K562 (cell line): ENCODE results near the gene WDR62. TPM values are rescaled to one million over a fixed set of nuclear protein-coding genes. Genes with fewer than 3 reads are reported as not detected.
A peak's percentile ranks its signal among the peaks of the same experiment; 100 is the strongest.

Source experiments
- ATAC-seq: fragments of 200-7000 bp; cut with Tn5 transposase; 3 replicates; pipeline ENCODE4 v1.9.1; 2020; ENCODE audit warnings: moderate library complexity
- BruUV-seq: library from RNA; stranded (reverse); fragments of 400-500 nt; replicated peaks from 2 replicates; lab custom pipeline; 2021; lab: Mats Ljungman, UMichigan
- CTCF ChIA-PET: fragments of 300-600 bp; formaldehyde crosslinking; extraction: SDS; loops from one replicate; lab custom pipeline; 2021; ENCODE audit warnings: low intra/inter-chr PET ratio; lab: Yijun Ruan, JAX
- POLR2A ChIA-PET: fragments of 300-600, 350-650 bp; sonication (Branson Sonifier 250); formaldehyde crosslinking; extraction: SDS; loops from one replicate; lab custom pipeline; 2021; ENCODE audit warnings: antibody characterized with exemption, inconsistent platforms; lab: Yijun Ruan, JAX
- DNase-seq, 4 experiments: peaks; one replicate each; pipeline versions ENCODE4 v3.0.0 to v3.0.0-alpha.2; 2011 to 2018; ENCODE audit warnings: low spot score in 3 of 4, mixed read lengths in 3 of 4; ENCODE audit errors: extremely low read depth in 1 of 4
- FAIRE-seq: peaks from 2 replicates; lab custom pipeline; 2011; peaks lifted over from hg19 to GRCh38; lab: Jason Lieb, UNC
- H2AFZ ChIP-seq: 2 replicates; pipeline ENCODE4 v1.6.0; 2011; ENCODE audit warnings: low read depth, low read length, control low read depth, inconsistent platforms
- H3K27ac ChIP-seq: fragments of 200-600 bp; 3 replicates; pipeline ENCODE4 v1.8.0; 2011; ENCODE audit warnings: low read depth, mild to moderate bottlenecking, control low read depth, inconsistent platforms, low read length, moderate library complexity, mixed read lengths; ENCODE audit errors: extremely low read depth
- H3K27me3 ChIP-seq, 2 experiments: fragments of 300-600 bp in 1 of 2; 2 replicates in 1 of 2; 3 replicates in 1 of 2; pipeline versions ENCODE4 v1.6.0 to v1.8.0; 2011; ENCODE audit warnings: inconsistent platforms in 2 of 2, low read length in 2 of 2, mild to moderate bottlenecking in 1 of 2, mixed read lengths in 1 of 2, moderate library complexity in 1 of 2; ENCODE audit not compliant: control insufficient read depth in 2 of 2, insufficient read depth in 2 of 2
- H3K36me3 ChIP-seq: fragments of 300-600 bp; 3 replicates; pipeline ENCODE4 v1.8.0; 2011; ENCODE audit warnings: mild to moderate bottlenecking, low read length, inconsistent platforms; ENCODE audit not compliant: control insufficient read depth, insufficient read depth
- H3K4me1 ChIP-seq, 2 experiments: fragments of 200-600 bp in 1 of 2; replicated peaks in 1 of 2; 2 replicates in 1 of 2; 3 replicates in 1 of 2; pipeline versions ENCODE4 v1.5.1 to v1.8.0; 2011; ENCODE audit warnings: inconsistent platforms in 2 of 2, low read length in 2 of 2, mild to moderate bottlenecking in 1 of 2, mixed read lengths in 1 of 2, moderate library complexity in 1 of 2; ENCODE audit not compliant: control insufficient read depth in 2 of 2, insufficient read depth in 2 of 2
- H3K4me2 ChIP-seq: 2 replicates; pipeline ENCODE4 v1.6.1; 2011; ENCODE audit warnings: low read length, control low read depth, inconsistent platforms, mixed read lengths; ENCODE audit not compliant: insufficient read depth
- H3K4me3 ChIP-seq: fragments of 200-600 bp; sonication (generic), shearing (Covaris generic); 2 replicates; pipeline ENCODE4 v1.5.1; 2016; ENCODE audit warnings: control low read depth, inconsistent platforms
- H3K79me2 ChIP-seq: fragments of 200-600 bp; 3 replicates; pipeline ENCODE4 v1.8.0; 2011; ENCODE audit warnings: low read length, inconsistent platforms; ENCODE audit not compliant: control insufficient read depth, insufficient read depth
- H3K9ac ChIP-seq, 2 experiments: 2 replicates each; pipeline versions ENCODE4 v1.6.0 to v1.6.1; 2011; ENCODE audit warnings: low read depth in 2 of 2, low read length in 2 of 2, control low read depth in 1 of 2, inconsistent platforms in 1 of 2, mild to moderate bottlenecking in 1 of 2, mixed read lengths in 1 of 2; ENCODE audit not compliant: insufficient read depth in 1 of 2
- H3K9me1 ChIP-seq: one replicate; pipeline ENCODE4 v1.6.0; 2011; ENCODE audit warnings: inconsistent platforms, mild to moderate bottlenecking, low read length, moderate library complexity; ENCODE audit not compliant: control insufficient read depth, insufficient read depth
- H3K9me3 ChIP-seq: replicated peaks from 2 replicates; pipeline ENCODE4 v1.5.1; 2011; ENCODE audit warnings: low read depth, low read length, inconsistent platforms; ENCODE audit not compliant: control insufficient read depth, insufficient read depth
- H4K20me1 ChIP-seq: replicated peaks from 2 replicates; pipeline ENCODE4 v1.6.1; 2011; ENCODE audit warnings: low read length, inconsistent platforms, mixed read lengths; ENCODE audit not compliant: control insufficient read depth, insufficient read depth
- ATF7 ChIP-seq: fragments of 450-650 bp; IDR thresholded peaks from 2 replicates; pipeline ENCODE4 v1.7.1; 2014; ENCODE audit warnings: mild to moderate bottlenecking, moderate library complexity
- BCL6 ChIP-seq: fragments of 250-450 bp; sonication (Bioruptor Pico); IDR thresholded peaks from 2 replicates; pipeline ENCODE4 v1.4.0; 2020
- MTA3 ChIP-seq: fragments of 450-650 bp; formaldehyde crosslinking; IDR thresholded peaks from 2 replicates; pipeline ENCODE4 v1.6.1; 2017; ENCODE audit warnings: mild to moderate bottlenecking, borderline replicate concordance
- POLR2A ChIP-seq: fragments of 450-650 bp; conservative IDR thresholded peaks from 2 replicates; pipeline ENCODE4 v1.6.1; 2016
- TAF1 ChIP-seq: IDR thresholded peaks from 2 replicates; pipeline ENCODE4 v1.6.1; 2011; ENCODE audit warnings: mild to moderate bottlenecking, low read length, moderate library complexity; ENCODE audit not compliant: insufficient read depth, control insufficient read depth, severe bottlenecking; ENCODE audit errors: extremely low read depth
- TRIM28 ChIP-seq: fragments of 450-650 bp; IDR thresholded peaks from 2 replicates; pipeline ENCODE4 v1.6.1; 2017
- VEZF1 ChIP-seq: fragments of 200-800 bp; sonication (Bioruptor generic); IDR thresholded peaks from 2 replicates; pipeline ENCODE4 v1.6.1; 2017; ENCODE audit warnings: missing genetic modification characterization, missing compliant biosample characterization
- ZNF253 ChIP-seq: fragments of 250-450 bp; sonication (Bioruptor Pico); conservative IDR thresholded peaks from 2 replicates; pipeline ENCODE4 v1.6.1; 2021; ENCODE audit warnings: mild to moderate bottlenecking
- ZNF398 ChIP-seq: fragments of 250-450 bp; sonication (Bioruptor Pico); IDR thresholded peaks from 2 replicates; pipeline ENCODE4 v1.8.0; 2021; ENCODE audit warnings: moderate library complexity, mild to moderate bottlenecking, inconsistent platforms
- ZNF507 ChIP-seq: conservative IDR thresholded peaks from 2 replicates; pipeline ENCODE4 v1.6.1; 2017; ENCODE audit warnings: missing genetic modification characterization, missing compliant biosample characterization
- ZNF518B ChIP-seq: fragments of 250-450 bp; sonication (Bioruptor Pico); IDR thresholded peaks from 2 replicates; pipeline ENCODE4 v1.5.0; 2021; ENCODE audit warnings: mild to moderate bottlenecking, moderate library complexity
- WGBS: fragments of 100-300 bp; shearing (Covaris generic); methylation state at CpG from one replicate; pipeline ENCODE4 v1.1.6; 2016; ENCODE audit warnings: low coverage, mixed read lengths; ENCODE audit not compliant: insufficient coverage; ENCODE audit errors: missing lambda C conversion rate; 5-methylcytosine and 5-hydroxymethylcytosine counted together
- in situ Hi-C: fragments of 300-500 bp; cut with MboI; formaldehyde crosslinking; loops from 4 replicates; pipeline ENCODE4 v1.15.0; 2018; ENCODE audit warnings: inconsistent platforms, mixed read lengths
- intact Hi-C: fragments of 100-400 bp; cut with micrococcal nuclease; formaldehyde crosslinking; loops from 2 replicates; pipeline ENCODE4 v1.14.2; 2022
- polyA plus RNA-seq, 8 experiments: library from polyadenylated mRNA; depleted of rRNA in 4 of 8; stranded (reverse) in 5 of 8; unstranded in 3 of 8; fragments of >200 nt; fragmentation: Nextera tagmentation in 2 of 8; fragmentation: Illumina TruSeq in 1 of 8; extraction: Ambion mirVana in 2 of 8; extraction: Trizol in 1 of 8; gene quantifications; 2 replicates each; pipeline versions ENCODE4 v1.2.1 to v1.2.3, GENCODE V29; 2011 to 2014; ENCODE audit warnings: inconsistent platforms in 1 of 8, missing spikeins in 1 of 8
- total RNA-seq, 7 experiments: library from RNA; depleted of rRNA in 6 of 7; stranded (reverse); fragments of >200 nt in 6 of 7; fragmentation: Illumina TruSeq in 2 of 7; extraction: Trizol in 2 of 7; gene quantifications; 2 replicates each; pipeline versions ENCODE4 v1.2.1 to v1.2.3, GENCODE V29; 2011 to 2021; ENCODE audit warnings: low replicate concordance in 1 of 7

The WDR62 gene
- total and polyA plus RNA-seq, 9 of the 15 experiments (the other 6 are each of a cell fraction or from before 2014, with no cell fraction given): 0.35 to 32.8 (median 14.4) TPM

- H3K36me3 ChIP-seq: peaks cover 91% of the 10 kb centered on the region; the same call in 2 of the 3 replicates
- in situ Hi-C loops: no loop called here
- FAIRE-seq: no peak
- TF ChIP-seq ZNF253 (CRISPR knock-in tag): no peak
- TF ChIP-seq TRIM28: no peak
- TF ChIP-seq ZNF398 (CRISPR knock-in tag): no peak
- no peak for TF ChIP-seq ZNF507 (tag)
- no peak for TF ChIP-seq ZNF518B (CRISPR knock-in tag)
- TF ChIP-seq TAF1: no peak
- no peak for TF ChIP-seq BCL6
- TF ChIP-seq MTA3: no peak
- no peak for TF ChIP-seq ATF7
- no peak for TF ChIP-seq POLR2A
- no peak for TF ChIP-seq VEZF1
Observed at GRCh38 chr19:36089847-36090246, 35.1 kb downstream of the WDR62 start.

More at GRCh38 chr19:36089847-36090246, 35.1 kb downstream of the WDR62 start:
- 90% methylated on average over 5 of the region's 5 CpGs for WGBS
- H3K27ac ChIP-seq: no peak overlapping the region
- H2AFZ ChIP-seq: no peak overlapping the region
- peak overlapping the region in 1 of 2 experiments; percentile 31; a peak in 1 of 4 replicates for H3K9ac ChIP-seq
- H3K9me3 ChIP-seq: no peaks in the 10 kb centered on the region
- no peak overlapping the region for H3K4me3 ChIP-seq
- DNase-seq (no peak), ATAC-seq (no peak)
- ChIA-PET CTCF (no interaction called here), POLR2A (interaction anchor here (1.8 kb wide), 1 partner anchor 15 kb away, joined by 6 read pairs; no protein-coding TSS in a partner anchor)
- peaks cover 2% of the 10 kb centered on the region for H3K9me1 ChIP-seq
- H3K4me1 ChIP-seq: no peaks in the 10 kb centered on the region
- no TSS peak for BruUV-seq
- no peaks in the 10 kb centered on the region for H3K79me2 ChIP-seq
- no peaks in the 10 kb centered on the region for H4K20me1 ChIP-seq
- H3K4me2 ChIP-seq: no peak overlapping the region
- no peaks in the 10 kb centered on the region for H3K27me3 ChIP-seq
- intact Hi-C loops: no loop called here
